GM18951 (cell line): ENCODE results near the gene PDE4D.

Experiments
- POLR2A ChIP-seq: IDR thresholded peaks from 4 replicates; pipeline ENCODE4 v1.6.1; 2011; ENCODE audit warnings: mild to moderate bottlenecking; ENCODE audit not compliant: insufficient read length, insufficient read depth; ENCODE audit errors: extremely low read depth
- in situ Hi-C: fragments of 300-500 bp; cut with MboI; formaldehyde crosslinking; loops from one replicate; pipeline ENCODE4 v1.12.0; 2022; ENCODE audit warnings: low sequenced_read_pairs, mixed read lengths, inconsistent platforms; ENCODE audit not compliant: unreplicated experiment

PDE4D gene

GRCh38 chr5:59116231-59116865 is 777.2 kb downstream of the PDE4D start:
- in situ Hi-C loops = no loop called here
- no peak for TF ChIP-seq POLR2A

DNA sequence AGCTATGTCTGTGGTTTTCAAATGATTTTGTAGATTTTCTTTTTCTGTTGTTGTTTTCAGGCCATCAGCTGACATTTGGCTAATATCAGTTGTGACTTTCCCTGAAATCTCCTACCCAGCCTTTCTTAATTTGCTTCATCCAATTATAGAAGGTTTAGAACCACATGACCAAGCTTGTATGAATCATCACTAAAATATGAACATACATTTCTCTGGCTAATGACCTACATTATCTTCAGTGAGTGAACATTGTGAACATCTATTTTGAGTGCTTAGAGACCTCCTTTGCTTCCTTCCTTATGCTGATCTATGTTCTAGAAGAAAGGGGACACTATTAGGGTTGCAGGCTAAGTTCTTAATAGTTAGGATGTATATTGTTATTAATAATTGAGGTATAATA is 778.2 kb downstream of the PDE4D start:
- in situ Hi-C loops = no loop called here
- no peak for TF ChIP-seq POLR2A

- TF ChIP-seq POLR2A = no peak
- in situ Hi-C loops = no loop called here
Measured at GRCh38 chr5:59109383-59109782, 784.1 kb downstream of the PDE4D start.

- in situ Hi-C loops = no loop called here
Measured at GRCh38 chr5:59107692-59108091, 785.8 kb downstream of the PDE4D start.

DNA sequence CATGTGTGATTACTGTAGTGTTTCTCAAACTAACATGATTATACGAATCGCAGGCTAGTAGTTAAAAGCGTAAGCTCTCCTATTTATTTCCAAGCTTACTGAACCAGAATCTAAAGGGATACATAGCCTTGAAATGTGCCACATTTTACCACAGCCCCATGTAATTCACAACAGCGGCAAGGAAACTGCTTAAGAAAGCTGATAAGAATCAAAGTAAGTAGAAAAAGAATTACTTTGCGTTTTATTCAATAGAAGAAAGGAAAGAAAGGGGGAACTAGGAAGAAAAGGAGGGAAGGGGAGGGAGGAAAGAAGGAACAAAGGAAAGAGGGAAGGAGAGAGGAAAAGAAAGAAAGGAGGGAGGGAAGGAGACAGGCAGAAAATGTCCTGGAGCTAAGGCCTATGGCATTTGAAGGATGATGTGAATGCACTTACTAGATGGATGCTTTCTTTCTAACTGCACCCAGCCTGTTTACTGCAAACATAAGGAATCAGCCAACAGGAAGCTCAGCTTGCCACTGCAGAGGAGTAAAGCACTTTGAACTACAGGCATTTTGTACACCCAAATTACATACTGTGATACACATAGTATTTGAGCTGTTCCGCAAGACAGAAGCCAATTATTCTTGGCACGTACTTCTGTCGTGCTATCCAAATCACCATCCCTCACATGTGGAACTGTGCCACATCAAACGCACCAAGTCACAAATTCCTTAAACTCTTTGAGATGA is 789.0 kb downstream of the PDE4D start:
- TF ChIP-seq POLR2A = no peak
- in situ Hi-C loops = no loop called here

More at GRCh38 chr5:59107692-59108091, 785.8 kb downstream of the PDE4D start:
- TF ChIP-seq POLR2A = no peak

DNA sequence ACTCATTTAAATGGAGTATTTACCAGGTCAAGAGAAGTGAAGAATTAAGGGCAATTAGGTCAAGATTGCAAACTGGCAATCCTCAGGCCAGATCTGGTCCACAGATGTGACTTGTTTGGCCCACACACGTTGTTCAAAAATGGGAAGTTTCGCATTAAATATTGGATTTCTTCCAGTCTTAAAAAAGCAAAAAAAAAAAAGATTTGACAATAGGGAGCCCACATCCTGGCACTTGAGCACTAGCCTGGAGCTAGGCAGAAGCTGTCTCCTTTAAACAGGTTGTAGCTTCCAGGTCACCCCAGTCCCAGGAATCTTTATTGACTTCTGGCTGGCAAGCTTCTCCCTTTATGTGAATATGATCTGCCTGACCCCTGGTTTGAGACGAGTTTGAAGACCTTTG is 790.2 kb downstream of the PDE4D start:
- no peak for TF ChIP-seq POLR2A
- in situ Hi-C loops = no loop called here

- in situ Hi-C loops = no loop called here
- no peak for TF ChIP-seq POLR2A
Measured at GRCh38 chr5:59102437-59102836, 791.1 kb downstream of the PDE4D start.

DNA sequence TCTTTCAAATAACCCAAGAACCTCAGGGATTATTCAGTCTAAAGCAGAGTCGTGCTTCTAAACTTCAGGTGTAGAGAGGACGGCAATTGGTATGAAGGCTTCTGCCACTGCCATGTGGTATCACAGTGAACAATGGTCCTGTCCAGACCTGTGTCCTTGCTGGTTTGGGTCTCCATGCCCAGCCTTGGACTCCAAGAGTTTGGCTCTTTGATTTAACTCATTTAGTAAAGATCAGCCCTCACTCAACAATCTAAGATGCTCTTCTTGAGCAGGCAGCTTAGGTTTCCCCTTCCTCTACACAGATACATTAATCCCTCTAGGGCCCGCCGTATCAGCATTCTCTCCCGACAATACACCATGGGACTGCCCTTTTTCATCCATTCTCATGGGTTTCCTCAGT is 792.7 kb downstream of the PDE4D start:
- no peak for TF ChIP-seq POLR2A
- in situ Hi-C loops = no loop called here

DNA sequence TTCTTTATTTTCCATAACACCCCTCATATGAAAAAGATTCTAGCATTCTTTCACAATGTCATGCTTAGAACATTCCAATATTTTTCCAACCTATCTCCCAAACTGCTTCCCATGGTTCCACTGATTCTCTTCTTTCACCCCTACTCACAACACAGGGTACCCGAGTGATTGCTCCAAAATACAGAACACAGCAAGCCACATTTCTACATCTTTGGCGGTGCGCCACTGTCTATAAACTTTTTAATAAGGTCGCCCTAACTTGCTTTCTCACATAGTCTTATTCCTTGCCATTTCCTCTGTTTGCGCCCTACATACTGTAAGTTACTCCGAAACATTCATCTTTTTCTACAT is 793.6 kb downstream of the PDE4D start:
- no peak for TF ChIP-seq POLR2A

DNA sequence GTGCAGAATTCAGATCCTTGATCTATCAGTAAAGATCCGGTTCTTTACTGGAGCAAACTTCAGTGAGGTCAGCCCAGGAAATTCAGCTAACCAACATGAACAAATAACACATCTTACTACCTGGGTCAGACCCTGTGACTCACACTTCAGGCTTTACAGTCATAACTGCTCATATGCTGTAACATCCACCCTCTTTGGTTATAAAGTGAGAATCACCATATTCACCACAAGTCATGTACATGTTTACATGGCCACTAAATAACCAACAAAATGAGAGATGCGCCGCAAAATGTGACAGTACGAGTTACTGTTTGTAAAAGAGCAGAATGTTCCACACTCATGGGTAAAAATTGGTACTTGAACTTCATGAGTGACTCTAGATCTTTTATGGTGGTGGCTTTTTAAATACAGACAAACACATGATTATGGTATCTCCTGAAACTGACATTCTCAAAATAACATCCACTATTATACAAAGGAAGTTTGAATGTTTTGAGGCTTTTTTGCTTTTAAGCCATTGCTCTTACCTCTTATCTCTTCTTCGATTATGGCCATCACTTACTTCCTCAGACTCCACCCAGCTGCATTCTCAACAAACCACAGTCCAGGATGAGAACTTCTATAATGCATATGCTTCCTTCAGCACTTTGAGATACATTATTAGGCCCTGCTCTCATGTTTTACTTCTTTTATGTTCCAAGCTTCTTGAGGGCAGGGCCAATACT is 794.1 kb downstream of the PDE4D start:
- in situ Hi-C loops = no loop called here
- TF ChIP-seq POLR2A = no peak

More for the DNA sequence above, 793.6 kb downstream of the PDE4D start:
- in situ Hi-C loops = no loop called here

GRCh38 chr5:59098743-59099142 is 794.8 kb downstream of the PDE4D start:
- in situ Hi-C loops = no loop called here
- TF ChIP-seq POLR2A = no peak

DNA sequence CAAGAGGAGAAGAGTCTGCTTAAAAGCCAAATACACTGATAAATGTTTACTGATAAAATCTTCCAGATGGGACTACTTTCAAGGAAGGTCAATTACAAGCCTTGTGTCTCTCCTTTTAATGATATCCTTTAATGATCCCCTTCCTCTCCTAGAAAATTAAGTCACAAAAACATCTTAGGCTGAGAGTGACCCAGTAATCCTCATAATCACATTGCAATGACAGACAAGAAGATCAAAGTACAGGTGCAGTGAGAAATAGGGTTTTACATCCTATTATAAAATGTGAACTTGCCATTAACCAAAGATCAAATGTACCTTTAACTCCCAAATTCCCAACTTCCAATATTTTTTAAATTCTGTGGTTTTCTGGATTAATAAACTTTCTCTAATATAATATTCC is 795.8 kb downstream of the PDE4D start:
- in situ Hi-C loops = no loop called here
- no peak for TF ChIP-seq POLR2A

GRCh38 chr5:59097116-59097515 is 796.4 kb downstream of the PDE4D start:
- no peak for TF ChIP-seq POLR2A
- in situ Hi-C loops = no loop called here

GRCh38 chr5:59095480-59095879 is 798.0 kb downstream of the PDE4D start:
- TF ChIP-seq POLR2A = no peak
- in situ Hi-C loops = no loop called here
